GM12878 (cell line): ENCODE data around the gene ADAM15. TPM values are rescaled to one million over a fixed set of nuclear protein-coding genes. Genes with fewer than 3 reads are reported as not detected.

ENCODE experiments used
- BRCA1 ChIP-seq: IDR thresholded peaks from 2 replicates; pipeline ENCODE4 v1.6.1; 2011; ENCODE audit warnings: low read depth, low read length, improper control_type of control experiment
- ELK1 ChIP-seq: IDR thresholded peaks from 2 replicates; pipeline ENCODE4 v1.6.1; 2012; ENCODE audit warnings: low read depth, low read length, improper control_type of control experiment
- IKZF2 ChIP-seq, 2 experiments: fragments of 450-650 bp; IDR thresholded peaks; 2 replicates each; pipeline ENCODE4 v1.6.1; 2017; ENCODE audit warnings: mild to moderate bottlenecking in 2 of 2, moderate library complexity in 2 of 2
- MLLT1 ChIP-seq: fragments of 450-650 bp; IDR thresholded peaks from 2 replicates; pipeline ENCODE4 v1.6.1; 2016; ENCODE audit warnings: mild to moderate bottlenecking
- MTA2 ChIP-seq: fragments of 450-650 bp; IDR thresholded peaks from 2 replicates; pipeline ENCODE4 v1.6.1; 2016; ENCODE audit warnings: low read depth, mild to moderate bottlenecking, moderate library complexity
- NBN ChIP-seq: fragments of 450-650 bp; IDR thresholded peaks from 2 replicates; pipeline ENCODE4 v1.6.1; 2016
- POLR2AphosphoS5 ChIP-seq: IDR thresholded peaks from 2 replicates; pipeline ENCODE4 v1.6.1; 2011; ENCODE audit warnings: mild to moderate bottlenecking, low read length, inconsistent platforms
- RFX5 ChIP-seq: IDR thresholded peaks from 2 replicates; pipeline ENCODE4 v1.6.1; 2011; ENCODE audit warnings: low read depth, low read length, improper control_type of control experiment
- SIN3A ChIP-seq: IDR thresholded peaks from 2 replicates; pipeline ENCODE4 v1.6.1; 2012; ENCODE audit warnings: low read depth, low read length, improper control_type of control experiment
- SMAD5 ChIP-seq: IDR thresholded peaks from 2 replicates; pipeline ENCODE4 v1.6.1; 2016; ENCODE audit warnings: antibody characterized with exemption, low read depth
- ZNF217 ChIP-seq: fragments of 450-650 bp; IDR thresholded peaks from 2 replicates; pipeline ENCODE4 v1.6.1; 2017; ENCODE audit warnings: antibody characterized with exemption, mild to moderate bottlenecking
- polyA plus RNA-seq, 11 experiments: library from polyadenylated mRNA; depleted of rRNA in 4 of 11; unstranded in 6 of 11; stranded (reverse) in 5 of 11; fragments of >200 nt; fragmentation: Nextera tagmentation in 4 of 11; fragmentation: Illumina TruSeq in 1 of 11; extraction: Ambion mirVana in 4 of 11; extraction: Trizol in 1 of 11; gene quantifications; 1 replicate in 1 of 11; 2 replicates in 10 of 11; pipeline versions ENCODE4 v1.2.1 to v1.2.3, GENCODE V29; 2011 to 2016; ENCODE audit warnings: inconsistent platforms in 2 of 11, missing spikeins in 2 of 11, low read depth in 1 of 11
- total RNA-seq, 4 experiments: library from RNA; depleted of rRNA in 3 of 4; stranded (reverse); fragments of >200 nt in 3 of 4; fragmentation: Illumina TruSeq in 1 of 4; extraction: Trizol in 1 of 4; gene quantifications; 2 replicates each; pipeline versions ENCODE4 v1.2.1 to v1.2.3, GENCODE V29; 2013 to 2021

Gene ADAM15
- total and polyA plus RNA-seq, 10 of the 15 experiments (the other 5 are each of a cell fraction or from before 2014, with no cell fraction given): 0.29 to 38.8 (median 14.7) TPM

GRCh38 chr1:155017041-155017945, 33.8 kb upstream of the ADAM15 start (continued):
- TF ChIP-seq ZNF217: 0 out of 2 replicates have a peak, but pooled peaks have one; percentile 62
- peak; percentile 86 for TF ChIP-seq NBN
- TF ChIP-seq MTA2: peak; percentile 34; the same call in 1 of the 2 replicates
- TF ChIP-seq POLR2AphosphoS5: peak; percentile 55; the same call in 1 of the 2 replicates
- TF ChIP-seq MLLT1: no peak; the same call in 1 of the 2 replicates
- no peak for TF ChIP-seq RFX5
- TF ChIP-seq SIN3A: peak; percentile 65; the same call in 1 of the 2 replicates
- TF ChIP-seq BRCA1: no peak
- TF ChIP-seq SMAD5: no peak
- peak; percentile 70 to 77; a peak in 3 of 4 replicates for TF ChIP-seq IKZF2 (IDR thresholded peaks at IDR 0.05)
- TF ChIP-seq ELK1: no peak
